OCI-LY3 (cell line): ENCODE data around the gene ACP3.
A peak's percentile ranks its signal among the peaks of the same experiment; 100 is the strongest.

Experiments used
- H2AFZ ChIP-seq: fragments of 200-600, 300-600 bp; shearing (Covaris generic); 2 replicates; pipeline ENCODE4 v1.6.0; 2014; ENCODE audit warnings: antibody characterized with exemption, low read depth, low read length
- H3K27ac ChIP-seq: fragments of 200-600, 300-600 bp; sonication (generic); 2 replicates; pipeline ENCODE4 v1.5.1; 2014; ENCODE audit warnings: mild to moderate bottlenecking, low read length, moderate library complexity, mixed read lengths
- H3K27me3 ChIP-seq: fragments of 200-600, 300-600 bp; sonication (generic); 2 replicates; pipeline ENCODE4 v1.6.1; 2014; ENCODE audit warnings: low read depth, low read length, mixed read lengths
- H3K36me3 ChIP-seq: fragments of 200-600, 300-600 bp; sonication (generic); replicated peaks from 2 replicates; pipeline ENCODE3; 2014; ENCODE audit warnings: low read depth, low read length, mixed read lengths
- H3K4me1 ChIP-seq: fragments of 300-600, 200-600 bp; sonication (generic); 2 replicates; pipeline ENCODE4 v1.6.1; 2014; ENCODE audit warnings: low read length, mixed read lengths
- H3K4me2 ChIP-seq: fragments of 200-600, 300-600 bp; sonication (generic); 2 replicates; pipeline ENCODE4 v1.6.1; 2014; ENCODE audit warnings: low read length, mixed read lengths
- H3K4me3 ChIP-seq: fragments of 300-600, 200-600 bp; sonication (generic); 2 replicates; pipeline ENCODE4 v1.5.1; 2014; ENCODE audit warnings: antibody characterized with exemption, mild to moderate bottlenecking, low read length, moderate library complexity
- H3K79me2 ChIP-seq: fragments of 300-600, 200-600 bp; shearing (Covaris generic); 2 replicates; pipeline ENCODE4 v1.6.1; 2014; ENCODE audit warnings: mild to moderate bottlenecking, low read length, mixed read lengths
- H3K9ac ChIP-seq: fragments of 300-600, 200-600 bp; shearing (Covaris generic); 2 replicates; pipeline ENCODE4 v1.6.0; 2014; ENCODE audit warnings: mild to moderate bottlenecking, low read length, moderate library complexity
- H3K9me3 ChIP-seq: fragments of 200-600, 300-600 bp; shearing (Covaris generic); 2 replicates; pipeline ENCODE4 v1.6.1; 2014; ENCODE audit warnings: low read length, mixed read lengths; ENCODE audit not compliant: insufficient read depth
- H4K20me1 ChIP-seq: fragments of 200-600, 300-600 bp; sonication (generic); 2 replicates; pipeline ENCODE4 v1.6.1; 2016; ENCODE audit warnings: low read length, mixed read lengths; ENCODE audit not compliant: insufficient read depth
- EZH2phosphoT487 ChIP-seq: fragments of 200-600 bp; shearing (Covaris generic); IDR thresholded peaks from 2 replicates; pipeline ENCODE4 v1.6.1; 2018; ENCODE audit warnings: antibody characterized with exemption, mixed run types, low read depth
- TF ChIP-seq, protein P1 (sequence below): fragments of 200-600, 300-600 bp; sonication (generic); IDR thresholded peaks from 2 replicates; pipeline ENCODE4 v1.5.1; 2014; ENCODE audit warnings: antibody characterized with exemption, low read length, low read depth

ACP3 gene

DNA sequence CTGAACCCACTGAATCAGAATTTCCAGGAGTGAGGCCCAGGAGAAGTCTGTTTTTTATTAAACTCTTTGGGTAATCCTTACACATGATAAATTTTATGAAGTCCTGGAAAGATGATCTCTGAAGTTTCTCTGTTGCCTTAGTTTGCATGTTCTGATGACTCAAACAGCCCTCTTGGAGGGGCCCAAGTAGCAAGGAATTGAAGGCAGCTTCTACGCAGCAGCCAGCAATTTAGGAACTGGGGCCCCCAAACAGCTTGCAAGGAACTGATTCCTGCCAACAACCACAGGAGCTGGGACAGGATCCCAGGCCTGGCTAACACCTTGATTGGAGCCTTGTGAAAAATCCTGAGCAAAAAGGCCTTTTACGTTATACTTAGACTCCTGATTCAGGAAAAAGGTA lies 5.4 kb upstream of the ACP3 start:
- H3K27me3 ChIP-seq = no peaks in the 10 kb centered on the region
- H4K20me1 ChIP-seq = no peaks in the 10 kb centered on the region
- H3K4me1 ChIP-seq = peaks cover 19% of the 10 kb centered on the region
- H3K79me2 ChIP-seq = no peaks in the 10 kb centered on the region
- H3K4me2 ChIP-seq = no peak overlapping the region
- no peak overlapping the region for H2AFZ ChIP-seq
- H3K27ac ChIP-seq = no peak overlapping the region
- H3K9me3 ChIP-seq = no peaks in the 10 kb centered on the region
- no peak overlapping the region for H3K4me3 ChIP-seq
- H3K9ac ChIP-seq = no peak overlapping the region
- no peaks in the 10 kb centered on the region for H3K36me3 ChIP-seq
- TF ChIP-seq, protein P1, sequence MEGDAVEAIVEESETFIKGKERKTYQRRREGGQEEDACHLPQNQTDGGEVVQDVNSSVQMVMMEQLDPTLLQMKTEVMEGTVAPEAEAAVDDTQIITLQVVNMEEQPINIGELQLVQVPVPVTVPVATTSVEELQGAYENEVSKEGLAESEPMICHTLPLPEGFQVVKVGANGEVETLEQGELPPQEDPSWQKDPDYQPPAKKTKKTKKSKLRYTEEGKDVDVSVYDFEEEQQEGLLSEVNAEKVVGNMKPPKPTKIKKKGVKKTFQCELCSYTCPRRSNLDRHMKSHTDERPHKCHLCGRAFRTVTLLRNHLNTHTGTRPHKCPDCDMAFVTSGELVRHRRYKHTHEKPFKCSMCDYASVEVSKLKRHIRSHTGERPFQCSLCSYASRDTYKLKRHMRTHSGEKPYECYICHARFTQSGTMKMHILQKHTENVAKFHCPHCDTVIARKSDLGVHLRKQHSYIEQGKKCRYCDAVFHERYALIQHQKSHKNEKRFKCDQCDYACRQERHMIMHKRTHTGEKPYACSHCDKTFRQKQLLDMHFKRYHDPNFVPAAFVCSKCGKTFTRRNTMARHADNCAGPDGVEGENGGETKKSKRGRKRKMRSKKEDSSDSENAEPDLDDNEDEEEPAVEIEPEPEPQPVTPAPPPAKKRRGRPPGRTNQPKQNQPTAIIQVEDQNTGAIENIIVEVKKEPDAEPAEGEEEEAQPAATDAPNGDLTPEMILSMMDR = no peak
- no peak for TF ChIP-seq EZH2phosphoT487

DNA sequence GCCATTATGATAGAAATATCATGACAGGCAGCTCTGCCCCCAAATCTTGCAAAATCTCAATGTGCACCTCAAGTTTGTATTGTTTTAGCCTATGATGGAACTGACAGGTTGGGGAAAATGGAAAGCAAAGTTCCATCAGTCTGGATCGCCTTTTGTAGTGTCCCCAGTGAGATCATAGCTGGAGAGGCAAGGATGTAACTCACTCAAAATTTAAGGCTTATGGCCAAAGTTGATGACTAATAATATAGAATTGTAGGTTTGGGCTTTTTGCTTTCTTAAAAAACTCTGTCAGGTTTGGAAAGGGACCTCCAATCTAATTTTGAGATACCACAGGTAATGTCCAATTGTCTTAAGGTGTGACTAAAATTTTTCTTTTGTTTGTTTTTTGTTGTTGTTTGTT lies 1.4 kb upstream of the ACP3 start:
- no peak overlapping the region for H2AFZ ChIP-seq
- H3K9me3 ChIP-seq = no peaks in the 10 kb centered on the region
- TF ChIP-seq, protein P1 = no peak
- TF ChIP-seq EZH2phosphoT487 = no peak
- H3K27me3 ChIP-seq = no peaks in the 10 kb centered on the region
- no peak overlapping the region for H3K27ac ChIP-seq
- H4K20me1 ChIP-seq = no peaks in the 10 kb centered on the region
- no peaks in the 10 kb centered on the region for H3K79me2 ChIP-seq
- H3K4me1 ChIP-seq = peaks cover 25% of the 10 kb centered on the region
- no peaks in the 10 kb centered on the region for H3K36me3 ChIP-seq
- no peak overlapping the region for H3K9ac ChIP-seq
- no peak overlapping the region for H3K4me3 ChIP-seq
- no peak overlapping the region for H3K4me2 ChIP-seq

DNA sequence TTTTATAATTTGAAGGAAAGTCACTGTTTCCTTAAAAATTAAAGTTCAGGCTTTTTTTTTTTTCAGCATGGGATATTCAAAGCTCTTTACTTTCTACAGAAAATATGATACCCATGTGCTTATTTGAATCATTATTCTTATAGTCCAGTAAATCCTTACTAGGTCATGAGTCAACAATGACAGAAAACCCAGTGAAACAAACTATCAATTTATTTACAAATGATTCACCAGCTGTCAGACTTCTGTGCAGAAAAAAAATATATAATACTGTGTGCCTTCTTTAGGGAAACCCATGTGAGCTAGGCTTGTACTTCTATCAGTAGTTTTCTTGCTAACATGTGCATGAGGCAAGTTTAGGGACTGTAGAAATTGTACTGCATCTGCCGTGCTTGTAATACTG lies 1.2 kb downstream of the ACP3 start:
- peak overlapping the region; percentile 62; the same call in 1 of the 2 replicates for H3K9ac ChIP-seq

DNA sequence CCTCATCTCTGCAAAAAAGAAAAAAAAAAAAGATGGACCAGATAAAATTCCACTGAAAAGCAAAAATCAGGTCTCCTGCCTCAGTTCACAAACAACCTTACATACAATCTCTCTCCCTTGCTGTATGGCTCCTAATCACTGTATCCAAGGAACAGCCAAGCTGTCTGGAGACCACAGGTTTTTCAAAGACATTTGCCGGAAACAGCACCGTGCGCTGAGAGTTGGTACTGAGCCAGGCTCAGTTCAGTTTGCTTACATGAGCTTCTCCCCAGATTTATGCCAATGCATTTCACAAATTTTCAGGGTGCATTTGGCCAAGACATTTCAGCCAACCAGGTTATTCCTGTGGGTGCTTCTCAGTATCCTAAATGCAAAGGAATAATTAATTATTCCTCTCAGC lies 4.1 kb downstream of the ACP3 start:
- TF ChIP-seq, protein P1 = no peak
- TF ChIP-seq EZH2phosphoT487 = no peak
- H3K27me3 ChIP-seq = no peaks in the 10 kb centered on the region
- H3K9me3 ChIP-seq = no peaks in the 10 kb centered on the region
- H3K9ac ChIP-seq = no peak overlapping the region
- H3K4me1 ChIP-seq = peaks cover 40% of the 10 kb centered on the region
- no peaks in the 10 kb centered on the region for H4K20me1 ChIP-seq
- H2AFZ ChIP-seq = no peak overlapping the region
- no peak overlapping the region for H3K4me2 ChIP-seq
- no peak overlapping the region for H3K27ac ChIP-seq
- no peaks in the 10 kb centered on the region for H3K79me2 ChIP-seq
- no peak overlapping the region for H3K4me3 ChIP-seq
- H3K36me3 ChIP-seq = no peaks in the 10 kb centered on the region

More for the DNA sequence above, 1.2 kb downstream of the ACP3 start:
- no peaks in the 10 kb centered on the region for H3K36me3 ChIP-seq
- H3K27me3 ChIP-seq = no peaks in the 10 kb centered on the region
- TF ChIP-seq EZH2phosphoT487 = no peak
- TF ChIP-seq, protein P1 = no peak
- H3K27ac ChIP-seq = no peak overlapping the region
- H2AFZ ChIP-seq = no peak overlapping the region
- peak overlapping the region; percentile 79 for H3K4me2 ChIP-seq
- no peaks in the 10 kb centered on the region for H3K9me3 ChIP-seq
- peak overlapping the region; percentile 68; the same call in 1 of the 2 replicates for H3K4me3 ChIP-seq
- H4K20me1 ChIP-seq = no peaks in the 10 kb centered on the region
- H3K4me1 ChIP-seq = peaks cover 25% of the 10 kb centered on the region
- no peaks in the 10 kb centered on the region for H3K79me2 ChIP-seq
